IMR-90 (cell line): Measurements from ENCODE around the gene DGKG. TPM values are rescaled to one million over a fixed set of nuclear protein-coding genes. Genes with fewer than 3 reads are reported as not detected.

Experiments used
- ATAC-seq: fragments of 200-7000 bp; cut with Tn5 transposase; 2 replicates; pipeline ENCODE4 v1.9.1; 2020; ENCODE audit warnings: low read depth, mild to moderate bottlenecking, moderate library complexity
- BruUV-seq: library from RNA; stranded (reverse); fragments of 400-500 nt; replicated peaks from 2 replicates; lab custom pipeline; 2021; lab: Mats Ljungman, UMichigan
- CTCF ChIA-PET: fragments of 300-600 bp; formaldehyde crosslinking; extraction: SDS; loops from one replicate; lab custom pipeline; 2021; ENCODE audit warnings: antibody characterized with exemption; lab: Yijun Ruan, JAX
- POLR2A ChIA-PET: fragments of 300-600 bp; sonication (Branson Sonifier 250); formaldehyde crosslinking; loops from one replicate; lab custom pipeline; 2022; ENCODE audit warnings: antibody characterized with exemption; ENCODE audit not compliant: unreplicated experiment; lab: Charles Lee
- DNase-seq: peaks from one replicate; pipeline ENCODE4 v3.0.0; 2013
- H2AFZ ChIP-seq: replicated peaks from 2 replicates; pipeline ENCODE3; 2013; ENCODE audit warnings: low read length, mild to moderate bottlenecking; ENCODE audit not compliant: poor library complexity
- H2AK5ac ChIP-seq: 2 replicates; pipeline ENCODE4 v1.6.1; 2013; ENCODE audit warnings: low read depth, low read length, inconsistent platforms
- H2AK9ac ChIP-seq: replicated peaks from 2 replicates; pipeline ENCODE3; 2013; ENCODE audit warnings: mild to moderate bottlenecking, low read depth, low read length, moderate library complexity; ENCODE audit not compliant: poor library complexity
- H2BK120ac ChIP-seq: 2 replicates; pipeline ENCODE4 v1.6.1; 2013; ENCODE audit warnings: low read depth, low read length, inconsistent platforms
- H2BK15ac ChIP-seq: 3 replicates; pipeline ENCODE4 v1.6.1; 2013; ENCODE audit warnings: low read depth, low read length, inconsistent platforms
- H2BK20ac ChIP-seq: 2 replicates; pipeline ENCODE4 v1.6.1; 2013; ENCODE audit warnings: low read depth, mild to moderate bottlenecking, inconsistent platforms, low read length, moderate library complexity
- H2BK5ac ChIP-seq: 2 replicates; pipeline ENCODE4 v1.6.1; 2013; ENCODE audit warnings: mild to moderate bottlenecking, low read depth, low read length, inconsistent platforms; ENCODE audit not compliant: poor library complexity, severe bottlenecking
- H3K14ac ChIP-seq: replicated peaks from 2 replicates; pipeline ENCODE4 v1.6.1; 2013; ENCODE audit warnings: low read depth, low read length, inconsistent platforms
- H3K18ac ChIP-seq: 2 replicates; pipeline ENCODE4 v1.6.1; 2013; ENCODE audit warnings: low read depth, low read length, control low read depth
- H3K23ac ChIP-seq: 2 replicates; pipeline ENCODE4 v1.6.1; 2013; ENCODE audit warnings: low read depth, low read length, inconsistent platforms
- H3K27ac ChIP-seq: 2 replicates; pipeline ENCODE4 v1.5.1; 2013; ENCODE audit warnings: mild to moderate bottlenecking, control low read depth, low read length; ENCODE audit not compliant: insufficient read depth
- H3K27me3 ChIP-seq: 2 replicates; pipeline ENCODE4 v1.6.1; 2013; ENCODE audit warnings: low read length; ENCODE audit not compliant: control insufficient read depth, insufficient read depth
- H3K36me3 ChIP-seq: 2 replicates; pipeline ENCODE4 v1.6.1; 2013; ENCODE audit warnings: low read length, mixed read lengths; ENCODE audit not compliant: control insufficient read depth, insufficient read depth
- H3K4ac ChIP-seq: 2 replicates; pipeline ENCODE4 v1.6.1; 2013; ENCODE audit warnings: low read depth, low read length, inconsistent platforms
- H3K4me1 ChIP-seq: 2 replicates; pipeline ENCODE4 v1.6.1; 2013; ENCODE audit warnings: low read length, mixed read lengths; ENCODE audit not compliant: control insufficient read depth, insufficient read depth
- H3K4me2 ChIP-seq: 2 replicates; pipeline ENCODE4 v1.6.1; 2013; ENCODE audit warnings: low read depth, mild to moderate bottlenecking, control low read depth, low read length, moderate library complexity
- H3K4me3 ChIP-seq: 2 replicates; pipeline ENCODE4 v1.5.1; 2013; ENCODE audit warnings: low read depth, mild to moderate bottlenecking, control low read depth, low read length, moderate library complexity; ENCODE audit not compliant: insufficient read depth
- H3K56ac ChIP-seq: 2 replicates; pipeline ENCODE4 v1.6.1; 2013; ENCODE audit warnings: low read length, inconsistent platforms; ENCODE audit not compliant: insufficient read depth; ENCODE audit errors: extremely low read depth
- H3K79me1 ChIP-seq, 2 experiments: 2 replicates each; pipeline ENCODE4 v1.6.1; 2013; ENCODE audit warnings: low read length in 2 of 2, inconsistent platforms in 1 of 2, low read depth in 1 of 2
- H3K9ac ChIP-seq: 2 replicates; pipeline ENCODE4 v1.6.1; 2013; ENCODE audit warnings: low read depth, low read length, control low read depth
- H3K9me1 ChIP-seq: 2 replicates; pipeline ENCODE4 v1.6.1; 2013; ENCODE audit warnings: low read length, inconsistent platforms; ENCODE audit not compliant: insufficient read depth
- H3K9me3 ChIP-seq: 2 replicates; pipeline ENCODE4 v1.6.1; 2013; ENCODE audit warnings: low read length; ENCODE audit not compliant: control insufficient read depth, insufficient read depth
- H4K20me1 ChIP-seq: 2 replicates; pipeline ENCODE4 v1.6.1; 2013; ENCODE audit warnings: low read length, inconsistent platforms; ENCODE audit not compliant: insufficient read depth
- H4K5ac ChIP-seq: 2 replicates; pipeline ENCODE4 v1.6.1; 2013; ENCODE audit warnings: mild to moderate bottlenecking, low read depth, low read length, control low read depth
- H4K8ac ChIP-seq, 2 experiments: 2 replicates each; pipeline ENCODE4 v1.6.1; 2013; ENCODE audit warnings: low read depth in 2 of 2, low read length in 2 of 2, control low read depth in 1 of 2, inconsistent platforms in 1 of 2
- H4K91ac ChIP-seq: 2 replicates; pipeline ENCODE4 v1.6.1; 2013; ENCODE audit warnings: low read depth, low read length, inconsistent platforms; ENCODE audit not compliant: insufficient read depth
- POLR2A ChIP-seq: IDR thresholded peaks from 2 replicates; pipeline ENCODE4 v1.6.1; 2012; ENCODE audit warnings: mild to moderate bottlenecking, low read depth, low read length
- WGBS, 2 experiments: methylation state at CpG; one replicate each; pipeline versions ENCODE4 v1.1.5 to v1.1.7; 2013; ENCODE audit warnings: missing lambda C conversion rate in 2 of 2; ENCODE audit not compliant: insufficient read length in 1 of 2; ENCODE audit errors: extremely low coverage in 2 of 2; 5-methylcytosine and 5-hydroxymethylcytosine counted together
- dilution Hi-C: fragments of 300-500 bp; cut with HindIII; formaldehyde crosslinking; loops from one replicate; pipeline ENCODE4 v1.14.3; 2018; ENCODE audit warnings: low sequenced_read_pairs; ENCODE audit not compliant: unreplicated experiment
- in situ Hi-C: fragments of 300-500 bp; cut with MboI; formaldehyde crosslinking; loops from 3 replicates; pipeline ENCODE4 v1.14.3; 2019; ENCODE audit warnings: low sequenced_read_pairs, inconsistent platforms, mixed read lengths
- intact Hi-C: fragments of 100-400 bp; cut with micrococcal nuclease; formaldehyde crosslinking; loops from 2 replicates; pipeline ENCODE4 v1.10.0; 2022
- polyA plus RNA-seq, 3 experiments: library from polyadenylated mRNA; depleted of rRNA; stranded (reverse); fragments of >200 nt; gene quantifications; 2 replicates each; pipeline ENCODE4 v1.2.3, GENCODE V29; 2012; ENCODE audit warnings: low replicate concordance in 1 of 3
- total RNA-seq: library from RNA; depleted of rRNA; stranded (reverse); fragments of >200 nt; gene quantifications from 2 replicates; pipeline ENCODE4 v1.2.3, GENCODE V29; 2012

Gene DGKG
- total and polyA plus RNA-seq, 2 of the 4 experiments (the other 2 are of a cell fraction), result 1.2 to 4.1 TPM

GRCh38 chr3:186180151-186180550, 181.9 kb downstream of the DGKG start:
- H3K4ac ChIP-seq, result no peak overlapping the region
- H3K36me3 ChIP-seq, result no peaks in the 10 kb centered on the region
- H3K4me2 ChIP-seq, result no peak overlapping the region
- no peak overlapping the region for H2BK20ac ChIP-seq
- H2BK5ac ChIP-seq, result no peak overlapping the region
- no peak overlapping the region for H3K56ac ChIP-seq
- in situ Hi-C loops (no loop called here), intact Hi-C loops (no loop called here), dilution Hi-C loops (no loop called here)
- no peaks in the 10 kb centered on the region for H3K79me1 ChIP-seq
- H3K9ac ChIP-seq, result no peak overlapping the region
- H4K8ac ChIP-seq, result no peak overlapping the region
- no peak overlapping the region for H2AFZ ChIP-seq
- H2AK9ac ChIP-seq, result no peak overlapping the region
- H3K18ac ChIP-seq, result no peak overlapping the region
- no peak overlapping the region for H2BK120ac ChIP-seq
- no peak for DNase-seq
- no peaks in the 10 kb centered on the region for H3K4me1 ChIP-seq
- H2AK5ac ChIP-seq, result no peak overlapping the region
- ChIA-PET CTCF (no interaction called here), POLR2A (no interaction called here)
- H3K27ac ChIP-seq, result no peak overlapping the region
- ATAC-seq, result no peak
- H4K20me1 ChIP-seq, result no peaks in the 10 kb centered on the region
- H3K9me3 ChIP-seq, result no peaks in the 10 kb centered on the region
- no peak for TF ChIP-seq POLR2A
- H4K91ac ChIP-seq, result no peak overlapping the region
- H2BK15ac ChIP-seq, result no peak overlapping the region
- no TSS peak for BruUV-seq
- H3K23ac ChIP-seq, result no peak overlapping the region
- no peak overlapping the region for H4K5ac ChIP-seq
- 17% methylated on average over 1 of the region's 5 CpGs; no CpG with 5 or more reads in 1 of the 2 experiments for WGBS, 2 experiments
- no peak overlapping the region for H3K4me3 ChIP-seq
- no peak overlapping the region for H3K14ac ChIP-seq
- peaks cover 29% of the 10 kb centered on the region for H3K27me3 ChIP-seq
- no peaks in the 10 kb centered on the region for H3K9me1 ChIP-seq
